Endometrium (tissue), 2 donors: Measurements from ENCODE around the gene IPO9.

Experiments used
- FAIRE-seq: peaks from 2 replicates; lab custom pipeline; 2012; peaks lifted over from hg19 to GRCh38; lab: Jason Lieb, UNC
- donor health status: control.
- donor health status: control.

The IPO9 gene

GRCh38 chr1:201906336-201906735, 77.4 kb downstream of the IPO9 start:
- FAIRE-seq, result no peak

GRCh38 chr1:201907621-201908020, 78.7 kb downstream of the IPO9 start:
- FAIRE-seq, result no peak

GRCh38 chr1:201911826-201912571, 83.0 kb downstream of the IPO9 start:
- FAIRE-seq, result no peak

- no peak for FAIRE-seq
These were observed 83.9 kb downstream of the IPO9 start for GRCh38 chr1:201912832-201913231.

- FAIRE-seq, result no peak
These were observed 85.7 kb downstream of the IPO9 start for GRCh38 chr1:201914456-201915235.

- no peak for FAIRE-seq
These were observed 87.8 kb downstream of the IPO9 start for GRCh38 chr1:201916649-201917249.

- FAIRE-seq, result no peak
These were observed 88.5 kb downstream of the IPO9 start for GRCh38 chr1:201917362-201918033.

- FAIRE-seq, result no peak
These were observed 89.4 kb downstream of the IPO9 start for GRCh38 chr1:201918343-201918742.

GRCh38 chr1:201921952-201922558, 93.1 kb downstream of the IPO9 start:
- no peak for FAIRE-seq

- FAIRE-seq, result no peak
These were observed 96.3 kb downstream of the IPO9 start for GRCh38 chr1:201925301-201925567.

- no peak for FAIRE-seq
These were observed 97.2 kb downstream of the IPO9 start for GRCh38 chr1:201925981-201926645.

GRCh38 chr1:201928266-201928665, 99.3 kb downstream of the IPO9 start:
- no peak for FAIRE-seq

GRCh38 chr1:201930137-201930536, 101.2 kb downstream of the IPO9 start:
- no peak for FAIRE-seq

GRCh38 chr1:201930803-201931202, 101.8 kb downstream of the IPO9 start:
- FAIRE-seq, result no peak
